CD4-positive, alpha-beta T cell (primary cell): Measurements from ENCODE around the gene CROCC2. TPM values are rescaled to one million over a fixed set of nuclear protein-coding genes. Genes with fewer than 3 reads are reported as not detected.

Experiments
- ATAC-seq: fragments of 200-7000 bp; cut with Tn5 transposase; one replicate; pipeline ENCODE4 v1.10.0; 2022; ENCODE audit warnings: mild to moderate bottlenecking; ENCODE audit not compliant: poor library complexity
- CTCF ChIA-PET: fragments of 350-600 bp; sonication (Branson Sonifier 250); formaldehyde crosslinking; loops from one replicate; lab custom pipeline; 2021; ENCODE audit warnings: antibody characterized with exemption, inconsistent platforms; lab: Charles Lee
- POLR2A ChIA-PET: fragments of 350-600 bp; sonication (Branson Sonifier 250); formaldehyde crosslinking; loops from one replicate; lab custom pipeline; 2021; ENCODE audit warnings: antibody characterized with exemption, inconsistent platforms; lab: Charles Lee
- DNase-seq, 14 experiments: peaks; one replicate each; pipeline ENCODE4 v3.0.0-alpha.2; 2013 to 2020; ENCODE audit warnings: mixed read lengths in 2 of 14
- H3K27ac ChIP-seq, 2 donors: one replicate each; pipeline versions ENCODE4 v1.5.1 to v1.7.0; 2013; ENCODE audit warnings: low read length in 2 of 2, low read depth in 1 of 2, mild to moderate bottlenecking in 1 of 2
- H3K27me3 ChIP-seq, 2 experiments: 1 replicate in 1 of 2; 2 replicates in 1 of 2; pipeline versions ENCODE4 v1.6.1 to v1.7.0; 2013; ENCODE audit warnings: low read length in 2 of 2, control low read depth in 1 of 2, mild to moderate bottlenecking in 1 of 2, moderate library complexity in 1 of 2; ENCODE audit not compliant: insufficient read depth in 2 of 2, control insufficient read depth in 1 of 2
- H3K36me3 ChIP-seq: one replicate; pipeline ENCODE4 v1.6.1; 2013; ENCODE audit warnings: low read length, control low read depth; ENCODE audit not compliant: insufficient read depth
- H3K4me1 ChIP-seq: one replicate; pipeline ENCODE4 v1.6.1; 2013; ENCODE audit warnings: low read length, control low read depth; ENCODE audit not compliant: insufficient read depth
- H3K4me3 ChIP-seq: one replicate; pipeline ENCODE4 v1.5.1; 2013; ENCODE audit warnings: mild to moderate bottlenecking, low read length, moderate library complexity
- H3K9me3 ChIP-seq, 2 experiments: 1 replicate in 1 of 2; 2 replicates in 1 of 2; pipeline versions ENCODE4 v1.6.1 to v1.7.0; 2013; ENCODE audit warnings: low read length in 2 of 2, mild to moderate bottlenecking in 2 of 2, control low read depth in 1 of 2, moderate library complexity in 1 of 2; ENCODE audit not compliant: control insufficient read depth in 1 of 2, insufficient read depth in 1 of 2
- H3K27ac Mint-ChIP-seq: one replicate; pipeline ENCODE4 v1.8.0; 2020; ENCODE audit warnings: mixed read lengths
- H3K27me3 Mint-ChIP-seq: one replicate; pipeline ENCODE4 v1.8.0; 2021; ENCODE audit warnings: mixed read lengths
- H3K36me3 Mint-ChIP-seq: one replicate; pipeline ENCODE4 v1.8.0; 2021; ENCODE audit warnings: low read depth, mixed read lengths
- H3K4me1 Mint-ChIP-seq: one replicate; pipeline ENCODE4 v1.8.0; 2021; ENCODE audit warnings: low read depth, mixed read lengths
- H3K4me3 Mint-ChIP-seq: one replicate; pipeline ENCODE4 v1.8.0; 2020; ENCODE audit warnings: mild to moderate bottlenecking, mixed read lengths
- H3K9me3 Mint-ChIP-seq: one replicate; pipeline ENCODE4 v1.8.0; 2020; ENCODE audit warnings: mixed read lengths
- CTCF ChIP-seq: fragments of 200-600 bp; IDR thresholded peaks from one replicate; pipeline ENCODE4 v1.8.0; 2022; ENCODE audit warnings: antibody characterized with exemption, mild to moderate bottlenecking
- intact Hi-C, 2 experiments: fragments of 100-400 bp; cut with DNase I in 1 of 2; cut with micrococcal nuclease in 1 of 2; formaldehyde crosslinking; loops; one replicate each; pipeline versions ENCODE4 v1.15.1 to v1.9.0; 2023 to 2025; cut with DNase I, micrococcal nuclease
- total RNA-seq, 174 experiments: library from RNA in 2 of 174; stranded (reverse) in 2 of 174; gene quantifications; one replicate each; pipeline ENCODE4 v1.2.3 and lab custom pipeline; 2021 to 2026

CROCC2 gene
- total RNA-seq, 2 experiments from 2014 or later = not detected

- ATAC-seq = peak; percentile 19
- Mint-ChIP-seq H3K27me3 (peaks cover 34% of the 10 kb centered on the region), H3K27ac (no peak overlapping the region), H3K9me3 (no peaks in the 10 kb centered on the region), H3K4me3 (no peak overlapping the region), H3K4me1 (peaks cover 18% of the 10 kb centered on the region), H3K36me3 (peaks cover 12% of the 10 kb centered on the region)
- no peak for TF ChIP-seq CTCF
- Histone ChIP-seq H3K36me3 (no peaks in the 10 kb centered on the region), H3K27me3 (peaks cover 0 to 24% of the 10 kb centered on the region in 2 experiments), H3K4me1 (peaks cover 9% of the 10 kb centered on the region), H3K27ac (no peak overlapping the region), H3K4me3 (no peak overlapping the region), H3K9me3 (peaks cover 2 to 19% of the 10 kb centered on the region in 2 experiments)
- ChIA-PET CTCF (no interaction called here), POLR2A (no interaction called here)
- intact Hi-C loops = loop anchor here in 1 of 2 experiments (10.0 kb wide), 1 partner anchor 46 kb away; no protein-coding TSS in a partner anchor
- DNase-seq = peak in 2 of 14 experiments; percentile 18 to 20
Observed at GRCh38 chr2:240998706-240998994, 92.5 kb downstream of the CROCC2 start.

- POLR2A ChIA-PET = no interaction called here
- no peak for ATAC-seq
Observed at GRCh38 chr2:240998995-240999791, 93.1 kb downstream of the CROCC2 start.

GRCh38 chr2:240999873-241000541 lies 93.9 kb downstream of the CROCC2 start:
- DNase-seq = peak in 2 of 14 experiments; percentile 5 to 29
- Histone ChIP-seq H3K9me3 (peaks cover 14 to 29% of the 10 kb centered on the region in 2 experiments), H3K4me3 (peak overlapping the region; percentile 47), H3K36me3 (no peaks in the 10 kb centered on the region), H3K27me3 (peaks cover 0 to 24% of the 10 kb centered on the region in 2 experiments), H3K27ac (no peak overlapping the region), H3K4me1 (peaks cover 9% of the 10 kb centered on the region)
- ChIA-PET CTCF (no interaction called here), POLR2A (no interaction called here)
- Mint-ChIP-seq H3K9me3 (peaks cover 5% of the 10 kb centered on the region), H3K4me1 (peaks cover 18% of the 10 kb centered on the region), H3K27ac (peak overlapping the region; percentile 66), H3K4me3 (peak overlapping the region; percentile 80), H3K27me3 (peaks cover 30% of the 10 kb centered on the region), H3K36me3 (peaks cover 18% of the 10 kb centered on the region)
- intact Hi-C loops = loop anchor here in 1 of 2 experiments (10.0 kb wide), 1 partner anchor 45 kb away; no protein-coding TSS in a partner anchor
- no peak for TF ChIP-seq CTCF
- no peak for ATAC-seq

More at GRCh38 chr2:240998995-240999791, 93.1 kb downstream of the CROCC2 start:
- TF ChIP-seq CTCF = no peak
- Mint-ChIP-seq H3K4me1 (peaks cover 18% of the 10 kb centered on the region), H3K9me3 (peaks cover 5% of the 10 kb centered on the region), H3K36me3 (peaks cover 18% of the 10 kb centered on the region), H3K4me3 (peak overlapping the region; percentile 80), H3K27me3 (peaks cover 34% of the 10 kb centered on the region), H3K27ac (peak overlapping the region; percentile 66)
- Histone ChIP-seq H3K9me3 (peaks cover 7 to 24% of the 10 kb centered on the region in 2 experiments), H3K27ac (no peak overlapping the region), H3K27me3 (peaks cover 0 to 24% of the 10 kb centered on the region in 2 experiments), H3K36me3 (no peaks in the 10 kb centered on the region), H3K4me3 (peak overlapping the region; percentile 47), H3K4me1 (peaks cover 9% of the 10 kb centered on the region)
- DNase-seq = peak in 1 of 14 experiments; percentile 8
- intact Hi-C loops = loop anchor here in 1 of 2 experiments (10.0 kb wide), 1 partner anchor 46 kb away; no protein-coding TSS in a partner anchor
- CTCF ChIA-PET = no interaction called here
